ENCODE measurements around the gene MAP1LC3C. TPM values are rescaled to one million over a fixed set of nuclear protein-coding genes. Genes with fewer than 3 reads are reported as not detected.
A peak's percentile ranks its signal among the peaks of the same experiment; 100 is the strongest.

MAP1LC3C gene
- total RNA-seq, 4 donors from 2014 or later = 4.5 to 17.6 (median 8.3) TPM; not detected in 1

GRCh38 chr1:242000434-242000833, 1.5 kb upstream of the MAP1LC3C start:
- Histone ChIP-seq H3K4me3 (no peak overlapping the region), H3K27me3 (no peaks in the 10 kb centered on the region), H3K4me1 (peaks cover 0 to 8% (median 0%) of the 10 kb centered on the region in 4 donors), H3K9me3 (no peaks in the 10 kb centered on the region), H3K36me3 (no peaks in the 10 kb centered on the region), H3K27ac (no peak overlapping the region)
- DNase-seq = no peak
- TF ChIP-seq, protein P1, sequence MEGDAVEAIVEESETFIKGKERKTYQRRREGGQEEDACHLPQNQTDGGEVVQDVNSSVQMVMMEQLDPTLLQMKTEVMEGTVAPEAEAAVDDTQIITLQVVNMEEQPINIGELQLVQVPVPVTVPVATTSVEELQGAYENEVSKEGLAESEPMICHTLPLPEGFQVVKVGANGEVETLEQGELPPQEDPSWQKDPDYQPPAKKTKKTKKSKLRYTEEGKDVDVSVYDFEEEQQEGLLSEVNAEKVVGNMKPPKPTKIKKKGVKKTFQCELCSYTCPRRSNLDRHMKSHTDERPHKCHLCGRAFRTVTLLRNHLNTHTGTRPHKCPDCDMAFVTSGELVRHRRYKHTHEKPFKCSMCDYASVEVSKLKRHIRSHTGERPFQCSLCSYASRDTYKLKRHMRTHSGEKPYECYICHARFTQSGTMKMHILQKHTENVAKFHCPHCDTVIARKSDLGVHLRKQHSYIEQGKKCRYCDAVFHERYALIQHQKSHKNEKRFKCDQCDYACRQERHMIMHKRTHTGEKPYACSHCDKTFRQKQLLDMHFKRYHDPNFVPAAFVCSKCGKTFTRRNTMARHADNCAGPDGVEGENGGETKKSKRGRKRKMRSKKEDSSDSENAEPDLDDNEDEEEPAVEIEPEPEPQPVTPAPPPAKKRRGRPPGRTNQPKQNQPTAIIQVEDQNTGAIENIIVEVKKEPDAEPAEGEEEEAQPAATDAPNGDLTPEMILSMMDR (IDR thresholded peaks at IDR 0.05) = no peak
- no peak for TF ChIP-seq POLR2A (IDR thresholded peaks at IDR 0.05)

DNA sequence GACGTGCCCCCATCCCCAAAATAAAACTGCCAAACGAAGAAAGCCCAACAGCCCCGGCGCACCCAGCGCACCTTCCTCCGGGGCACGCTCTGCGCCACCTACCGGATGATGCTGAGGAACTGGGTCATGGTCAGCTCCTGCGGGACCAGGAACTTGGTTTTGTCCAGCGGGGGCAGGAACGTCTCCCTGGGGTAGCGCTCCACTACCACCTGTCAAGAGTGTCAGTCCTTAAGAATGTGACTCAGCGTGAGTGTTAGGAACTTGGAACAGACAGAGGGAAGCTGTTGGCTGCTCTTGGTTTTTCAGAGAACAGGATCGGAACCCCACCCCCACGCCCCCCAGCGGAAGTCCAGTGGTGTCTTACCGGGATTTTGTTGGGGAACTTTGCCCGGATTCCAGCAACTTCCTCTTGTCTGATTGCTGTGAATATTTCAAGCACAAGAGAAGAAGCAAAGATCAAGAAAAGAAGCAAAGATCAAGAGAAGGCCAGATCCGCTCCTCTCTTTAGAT, 431 bp downstream of the MAP1LC3C start:
- Histone ChIP-seq H3K9me3 (no peaks in the 10 kb centered on the region), H3K4me1 (peaks cover 0 to 8% (median 0%) of the 10 kb centered on the region in 4 donors), H3K27ac (no peak overlapping the region), H3K4me3 (peak overlapping the region in 3 of 4 donors; percentile 21 to 37 (median 25)), H3K27me3 (no peaks in the 10 kb centered on the region), H3K36me3 (no peaks in the 10 kb centered on the region)
- TF ChIP-seq POLR2A (IDR thresholded peaks at IDR 0.05) = no peak
- TF ChIP-seq, protein P1 (IDR thresholded peaks at IDR 0.05) = peak; percentile 11 to 59 (median 46)
- peak; percentile 44 to 80 (median 78) for DNase-seq

DNA sequence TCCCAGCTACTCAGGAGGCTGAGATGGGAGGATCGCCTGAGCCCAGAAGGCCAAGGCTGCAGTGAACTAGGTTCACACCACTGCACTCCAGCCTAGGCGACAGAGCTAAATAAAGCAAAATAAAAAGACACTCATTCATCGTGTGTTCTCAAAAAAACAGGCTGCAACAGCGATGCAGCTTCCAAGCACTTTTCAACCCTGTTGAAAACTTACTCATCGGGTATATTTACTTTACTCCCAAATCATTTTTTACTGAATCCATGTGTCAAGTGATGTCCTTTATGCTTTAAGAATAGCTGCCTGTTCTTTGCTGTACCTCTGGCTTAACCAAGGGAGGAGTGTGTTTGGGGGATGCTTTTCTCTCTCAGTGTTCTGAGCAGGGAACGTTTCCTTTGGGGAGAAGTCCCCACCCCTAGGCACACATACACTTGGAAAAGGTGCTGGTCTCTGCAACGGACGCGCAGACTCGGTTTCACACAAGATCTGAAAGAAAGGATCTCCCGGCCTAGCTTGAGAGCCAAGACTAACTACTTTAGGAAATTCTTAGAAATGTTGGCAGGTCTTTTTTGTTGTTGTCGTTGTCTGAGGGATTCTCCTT, 1.4 kb downstream of the MAP1LC3C start:
- no peak overlapping the region for H3K4me3 ChIP-seq
- H3K27ac ChIP-seq = no peak overlapping the region
- no peaks in the 10 kb centered on the region for H3K9me3 ChIP-seq
- no peak for DNase-seq
- TF ChIP-seq POLR2A (IDR thresholded peaks at IDR 0.05) = no peak
- TF ChIP-seq, protein P1 (IDR thresholded peaks at IDR 0.05) = no peak
- H3K36me3 ChIP-seq = no peaks in the 10 kb centered on the region
- H3K27me3 ChIP-seq = no peaks in the 10 kb centered on the region
- peaks cover 0 to 8% (median 0%) of the 10 kb centered on the region in 4 donors for H3K4me1 ChIP-seq

DNA sequence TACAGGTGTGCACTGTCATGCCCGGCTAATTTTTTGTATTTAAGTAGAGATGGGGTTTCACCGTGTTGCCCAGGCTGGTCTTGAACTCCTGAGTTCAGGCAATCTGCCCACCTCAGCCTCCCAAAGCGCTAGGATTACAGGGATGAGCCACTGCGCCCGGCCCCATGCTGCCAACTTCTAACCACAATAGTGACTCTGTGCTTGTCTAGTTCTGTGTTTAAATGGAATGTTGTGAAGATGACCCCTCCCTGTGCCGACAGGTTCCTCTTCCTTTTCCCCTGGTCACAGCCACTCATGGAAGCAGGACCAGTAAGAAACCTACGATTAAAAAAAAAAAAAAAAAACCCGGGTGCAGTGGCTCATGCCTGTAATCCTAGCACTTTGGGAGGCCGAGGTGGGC, 4.7 kb downstream of the MAP1LC3C start:
- Histone ChIP-seq H3K4me1 (peaks cover 0 to 7% (median 0%) of the 10 kb centered on the region in 4 donors), H3K9me3 (no peaks in the 10 kb centered on the region), H3K4me3 (no peak overlapping the region), H3K27me3 (no peaks in the 10 kb centered on the region), H3K36me3 (no peaks in the 10 kb centered on the region), H3K27ac (no peak overlapping the region)
- TF ChIP-seq, protein P1 (IDR thresholded peaks at IDR 0.05) = no peak
- no peak for TF ChIP-seq POLR2A (IDR thresholded peaks at IDR 0.05)
- DNase-seq = no peak

- TF ChIP-seq POLR2A (IDR thresholded peaks at IDR 0.05) = no peak
- TF ChIP-seq, protein P1 (IDR thresholded peaks at IDR 0.05) = no peak
- Histone ChIP-seq H3K4me1 (no peaks in the 10 kb centered on the region), H3K27me3 (no peaks in the 10 kb centered on the region), H3K4me3 (no peak overlapping the region), H3K9me3 (no peaks in the 10 kb centered on the region), H3K36me3 (no peaks in the 10 kb centered on the region), H3K27ac (no peak overlapping the region)
- DNase-seq = no peak
Observed at GRCh38 chr1:241992734-241993133, 6.2 kb downstream of the MAP1LC3C start.

Data from Peyer's patch (tissue), 4 donors.